Activated CD4-positive, alpha-beta T cell treated with anti-CD3 and anti-CD28 coated beads, Interleukin-2, Interleukin-6, amounts not matched to agents 100 ng/mL and 50 ng/mL, durations not matched to agents 16 hours and 8 hours (primary cell): Measurements from ENCODE around the gene BCL11B.

Experiments used
- DNase-seq: peaks from one replicate; pipeline ENCODE4 v3.0.0-alpha.2; 2020

Gene BCL11B

DNA sequence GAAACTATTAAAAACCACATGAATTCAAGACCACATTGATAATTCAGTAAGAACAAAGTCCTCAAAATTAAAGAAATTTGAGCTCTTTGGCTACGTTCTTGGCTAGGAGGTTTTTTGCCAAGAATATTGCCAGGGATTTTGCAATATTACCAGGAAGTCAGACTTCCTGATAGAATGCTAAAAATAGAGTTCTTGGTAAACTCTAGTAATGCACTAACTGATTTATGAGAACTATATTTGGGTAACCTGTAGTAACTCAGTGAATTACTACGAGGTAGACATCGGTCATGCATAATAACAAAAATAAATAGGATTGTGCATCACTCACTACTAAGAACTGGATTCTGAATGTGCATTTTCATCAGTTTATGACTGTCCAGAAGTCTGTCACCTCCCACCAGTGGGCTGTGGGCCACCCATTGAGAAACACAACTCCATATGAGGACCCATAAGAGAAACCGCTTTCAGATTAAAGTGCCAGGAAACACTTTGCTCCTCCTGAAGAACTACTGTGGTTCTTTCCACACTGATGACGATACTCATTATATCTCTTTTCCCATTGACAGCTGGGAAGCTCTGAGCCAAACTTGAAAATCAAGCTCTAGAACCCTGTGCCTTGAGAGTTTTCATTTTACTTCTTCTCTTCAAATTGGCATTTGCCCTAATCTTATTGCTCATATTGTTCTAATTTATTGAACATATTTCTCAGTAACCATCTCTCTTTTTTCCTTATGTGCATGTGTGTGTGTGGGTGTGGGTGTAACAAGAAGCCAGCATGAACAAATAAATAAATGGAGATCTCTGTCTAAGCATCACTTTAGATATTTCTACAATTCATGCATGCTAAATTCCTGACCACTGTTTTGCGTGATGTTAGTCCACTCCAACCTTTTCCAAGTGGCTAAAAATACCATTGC lies 116.6 kb downstream of the BCL11B start:
- DNase-seq: no peak

- no peak for DNase-seq
These were observed 121.8 kb downstream of the BCL11B start for GRCh38 chr14:99150236-99150635.

DNA sequence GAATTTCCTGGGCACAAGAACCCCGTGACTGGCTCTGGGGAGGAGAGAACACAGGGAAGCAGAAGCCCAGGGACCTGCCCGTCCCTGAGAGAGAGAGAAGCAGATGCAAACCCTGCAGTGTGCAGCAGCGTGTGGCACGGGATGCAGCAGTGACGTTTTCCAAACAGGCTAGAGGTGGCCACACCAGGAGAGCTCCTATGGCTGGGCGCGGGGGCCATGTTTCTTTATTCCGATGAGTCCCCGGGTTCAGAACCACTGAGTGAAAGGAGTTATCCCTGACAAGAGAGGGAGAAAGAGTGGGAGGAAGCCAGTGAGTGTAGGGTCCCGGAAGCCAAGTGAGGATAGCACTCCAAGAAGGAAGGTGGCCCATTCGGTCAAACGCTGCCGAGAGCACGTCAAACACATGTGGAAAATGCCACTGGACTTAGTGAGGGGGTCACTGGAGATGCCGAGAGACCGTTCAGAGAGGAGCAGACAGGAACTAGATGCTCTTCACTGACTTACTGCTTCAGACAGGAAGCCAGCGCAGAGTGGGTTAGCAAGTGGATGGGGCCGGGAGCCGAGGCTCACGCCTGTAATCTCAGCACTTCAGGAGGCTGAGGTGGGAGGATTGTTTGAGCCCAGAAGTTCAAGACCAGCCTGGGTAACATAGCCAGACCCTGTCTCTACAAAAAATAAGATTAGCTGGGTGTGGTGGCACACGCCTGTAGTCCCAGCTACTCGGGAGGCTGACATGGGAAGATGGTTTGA lies 123.0 kb downstream of the BCL11B start:
- DNase-seq: no peak

DNA sequence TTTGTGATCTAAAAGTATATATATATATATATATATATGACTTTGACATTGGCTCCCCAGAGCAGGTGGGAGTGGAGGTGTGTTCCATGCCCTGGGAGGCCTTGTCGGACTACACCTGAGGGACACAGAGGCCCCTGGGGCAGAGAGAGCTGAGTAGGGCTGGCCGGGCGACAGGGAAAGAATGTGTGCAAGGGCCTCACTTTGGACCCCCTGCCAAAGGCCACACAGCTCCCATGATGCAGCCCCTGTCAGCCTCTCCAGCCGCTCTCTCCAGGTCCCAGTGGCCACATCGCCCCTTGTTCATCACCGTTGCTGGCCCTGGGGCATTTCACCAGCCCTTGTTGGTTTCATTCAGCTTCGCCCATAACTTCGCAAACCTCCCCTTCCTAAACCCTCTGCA lies 123.9 kb downstream of the BCL11B start:
- no peak for DNase-seq

GRCh38 chr14:99147366-99147740 lies 124.6 kb downstream of the BCL11B start:
- no peak for DNase-seq

DNA sequence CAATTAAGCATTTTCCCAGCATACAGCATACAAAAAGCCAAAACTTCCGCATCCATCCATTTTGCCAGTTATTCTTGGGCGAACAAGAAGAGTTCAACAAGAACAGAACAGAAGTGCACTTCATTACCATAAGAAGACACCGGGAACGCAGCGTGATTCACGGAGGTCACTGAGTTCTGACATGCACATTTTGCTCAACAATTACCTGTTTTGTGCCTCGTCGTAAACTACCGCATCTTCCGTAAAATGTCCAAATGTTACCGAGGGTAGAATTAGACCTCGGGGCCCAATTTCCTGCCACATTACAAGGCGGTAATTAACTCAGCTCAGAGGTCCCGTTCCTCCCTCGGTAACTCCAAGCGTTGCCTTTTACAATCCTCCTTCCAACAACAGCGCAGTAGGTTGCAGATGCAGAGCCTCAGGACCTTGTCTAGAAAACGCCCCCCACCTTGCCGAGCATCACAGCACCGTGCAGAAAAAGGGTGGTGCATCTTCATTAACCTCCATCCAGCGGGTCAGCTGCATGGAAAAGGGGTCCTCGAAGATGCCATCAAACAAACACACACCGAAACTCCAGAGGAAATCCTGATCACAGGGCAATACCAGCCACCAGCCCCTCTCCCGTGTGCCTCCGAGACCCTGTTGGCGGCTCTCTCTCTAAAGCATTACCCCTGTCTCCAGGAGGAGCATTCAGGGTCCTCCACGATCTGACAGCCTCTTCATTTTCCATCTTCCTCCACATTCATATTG lies 125.2 kb downstream of the BCL11B start:
- no peak for DNase-seq

DNA sequence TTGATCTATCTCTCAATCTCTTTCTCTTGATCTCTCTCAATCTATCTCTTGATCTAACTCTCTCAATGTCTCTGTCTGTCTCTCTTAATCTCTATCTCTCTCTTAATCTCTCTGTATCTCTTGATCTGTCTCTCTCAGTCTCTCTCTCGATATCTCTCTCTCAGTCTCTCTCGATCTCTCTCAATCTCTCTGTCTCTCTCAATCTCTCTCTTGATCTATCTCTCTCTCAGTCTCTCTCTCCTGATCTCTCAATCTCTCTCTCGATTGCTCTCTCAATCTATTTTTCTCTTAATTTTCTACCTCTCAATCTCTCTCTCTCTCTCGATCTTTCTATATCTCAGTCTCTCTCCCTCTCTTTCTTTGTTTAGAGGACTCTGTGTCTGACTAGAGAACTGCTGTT lies 126.7 kb downstream of the BCL11B start:
- DNase-seq: no peak

GRCh38 chr14:99143793-99144192 lies 128.2 kb downstream of the BCL11B start:
- no peak for DNase-seq

- DNase-seq: no peak
These were observed 128.9 kb downstream of the BCL11B start for GRCh38 chr14:99143126-99143525.

- no peak for DNase-seq
These were observed 130.8 kb downstream of the BCL11B start for GRCh38 chr14:99141236-99141635.

- DNase-seq: no peak
These were observed 132.8 kb downstream of the BCL11B start for GRCh38 chr14:99138999-99139865.

GRCh38 chr14:99137913-99138571 lies 134.0 kb downstream of the BCL11B start:
- DNase-seq: peak; percentile 20

GRCh38 chr14:99137001-99137700 lies 134.8 kb downstream of the BCL11B start:
- no peak for DNase-seq

GRCh38 chr14:99136401-99136800 lies 135.6 kb downstream of the BCL11B start:
- no peak for DNase-seq

GRCh38 chr14:99136047-99136400 lies 136.0 kb downstream of the BCL11B start:
- no peak for DNase-seq

DNA sequence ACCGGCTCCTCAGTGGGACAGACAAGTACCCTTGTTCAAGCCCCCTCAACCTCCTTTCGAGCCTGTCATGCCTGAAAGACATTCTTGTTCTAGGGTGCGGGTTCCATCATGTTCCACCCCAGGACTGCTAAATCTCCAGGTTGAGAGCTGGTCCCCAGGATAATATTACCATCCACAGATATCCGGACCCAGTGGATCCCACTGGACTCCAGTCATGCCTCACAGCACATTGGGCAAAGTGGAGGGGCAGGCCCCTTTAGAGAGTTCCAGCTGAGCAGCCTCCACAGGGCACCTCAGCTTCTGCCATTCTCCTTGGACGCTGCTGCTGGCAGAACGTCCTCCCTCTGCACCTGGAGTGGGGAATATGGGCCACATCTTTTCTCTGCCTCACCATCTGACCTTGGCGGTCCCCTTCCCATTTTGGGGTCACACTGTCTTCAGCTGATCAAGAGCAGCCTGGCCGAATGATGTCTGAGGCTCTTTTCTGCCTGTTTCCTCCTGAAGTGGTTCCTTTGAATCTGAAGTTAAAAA lies 137.4 kb downstream of the BCL11B start:
- DNase-seq: no peak

GRCh38 chr14:99133636-99134515 lies 138.1 kb downstream of the BCL11B start:
- DNase-seq: no peak

GRCh38 chr14:99132821-99133635 lies 139.0 kb downstream of the BCL11B start:
- DNase-seq: no peak
